H9 (cell line): ENCODE measurements around the gene PTPRF. TPM values are rescaled to one million over a fixed set of nuclear protein-coding genes. Genes with fewer than 3 reads are reported as not detected.

Source experiments
- DNase-seq: peaks from one replicate; pipeline ENCODE4 v3.0.0-alpha.2; 2017
- H2AFZ ChIP-seq: one replicate; pipeline ENCODE4 v1.6.1; 2013; ENCODE audit warnings: mild to moderate bottlenecking, low read length, control low read depth, moderate library complexity
- H2AK5ac ChIP-seq: 2 replicates; pipeline ENCODE4 v1.6.1; 2013; ENCODE audit warnings: low read length, control low read depth, mixed read lengths; ENCODE audit not compliant: insufficient read length
- H2BK120ac ChIP-seq: one replicate; pipeline ENCODE4 v1.6.1; 2013; ENCODE audit warnings: low read depth, mild to moderate bottlenecking, low read length, control low read depth, inconsistent platforms; ENCODE audit not compliant: poor library complexity, severe bottlenecking
- H2BK12ac ChIP-seq: 2 replicates; pipeline ENCODE4 v1.6.1; 2013; ENCODE audit warnings: low read length, control low read depth, mixed read lengths, low read depth; ENCODE audit not compliant: insufficient read length
- H2BK15ac ChIP-seq: 2 replicates; pipeline ENCODE4 v1.6.1; 2013; ENCODE audit warnings: low read depth, low read length, control low read depth
- H2BK20ac ChIP-seq: one replicate; pipeline ENCODE4 v1.6.1; 2013; ENCODE audit warnings: low read depth, mild to moderate bottlenecking, low read length, control low read depth, inconsistent platforms; ENCODE audit not compliant: poor library complexity, severe bottlenecking
- H2BK5ac ChIP-seq: 2 replicates; pipeline ENCODE4 v1.6.1; 2013; ENCODE audit warnings: low read length, control low read depth, mixed read lengths; ENCODE audit not compliant: insufficient read length
- H3K14ac ChIP-seq: 2 replicates; pipeline ENCODE4 v1.6.1; 2013; ENCODE audit warnings: low read length, control low read depth; ENCODE audit not compliant: insufficient read depth
- H3K18ac ChIP-seq: 2 replicates; pipeline ENCODE4 v1.6.1; 2013; ENCODE audit warnings: low read depth, mild to moderate bottlenecking, mixed read lengths, low read length, control low read depth; ENCODE audit not compliant: insufficient read length
- H3K23ac ChIP-seq: 2 replicates; pipeline ENCODE4 v1.6.1; 2013; ENCODE audit warnings: low read length, control low read depth, mixed read lengths, low read depth; ENCODE audit not compliant: insufficient read length
- H3K23me2 ChIP-seq: 2 replicates; pipeline ENCODE4 v1.6.1; 2013; ENCODE audit warnings: low read depth, mild to moderate bottlenecking, mixed read lengths, low read length, control low read depth; ENCODE audit not compliant: insufficient read length, poor library complexity, severe bottlenecking
- H3K27ac ChIP-seq: 2 replicates; pipeline ENCODE4 v1.5.1; 2013; ENCODE audit warnings: low read length, control low read depth, mixed read lengths, low read depth; ENCODE audit not compliant: insufficient read length
- H3K27me3 ChIP-seq: 2 replicates; pipeline ENCODE4 v1.6.1; 2013; ENCODE audit warnings: low read length, control low read depth, inconsistent platforms; ENCODE audit not compliant: insufficient read depth
- H3K4ac ChIP-seq: 2 replicates; pipeline ENCODE4 v1.6.1; 2013; ENCODE audit warnings: low read depth, mild to moderate bottlenecking, control low read depth, inconsistent platforms, low read length, moderate library complexity
- H3K4me1 ChIP-seq: 2 replicates; pipeline ENCODE4 v1.6.1; 2013; ENCODE audit warnings: low read length, control low read depth, inconsistent platforms; ENCODE audit not compliant: insufficient read depth
- H3K4me2 ChIP-seq: 2 replicates; pipeline ENCODE4 v1.6.1; 2013; ENCODE audit warnings: low read length, control low read depth, mixed read lengths; ENCODE audit not compliant: insufficient read length, insufficient read depth
- H3K56ac ChIP-seq: 2 replicates; pipeline ENCODE4 v1.6.1; 2013; ENCODE audit warnings: low read depth, mild to moderate bottlenecking, mixed read lengths, low read length, control low read depth; ENCODE audit not compliant: insufficient read length
- H3K79me1 ChIP-seq: 2 replicates; pipeline ENCODE4 v1.6.1; 2013; ENCODE audit warnings: low read depth, mild to moderate bottlenecking, moderate library complexity, low read length, control low read depth, inconsistent platforms; ENCODE audit not compliant: insufficient read depth, poor library complexity, severe bottlenecking
- H3K79me2 ChIP-seq: 2 replicates; pipeline ENCODE4 v1.6.1; 2013; ENCODE audit warnings: low read length, control low read depth, inconsistent platforms; ENCODE audit not compliant: insufficient read depth
- H3K9ac ChIP-seq: 2 replicates; pipeline ENCODE4 v1.6.1; 2013; ENCODE audit warnings: low read length, control low read depth, mixed read lengths; ENCODE audit not compliant: insufficient read length; ENCODE audit errors: extremely low read depth
- H3K9me3 ChIP-seq: one replicate; pipeline ENCODE4 v1.6.1; 2013; ENCODE audit warnings: low read depth, low read length, inconsistent platforms; ENCODE audit not compliant: control insufficient read depth
- H3T11ph ChIP-seq: one replicate; pipeline ENCODE4 v1.6.1; 2013; ENCODE audit warnings: mild to moderate bottlenecking, low read length, control low read depth, inconsistent platforms
- H4K20me1 ChIP-seq: one replicate; pipeline ENCODE4 v1.6.1; 2013; ENCODE audit not compliant: control insufficient read depth, insufficient read length, insufficient read depth
- H4K5ac ChIP-seq: 2 replicates; pipeline ENCODE4 v1.6.1; 2013; ENCODE audit warnings: low read depth, mild to moderate bottlenecking, mixed read lengths, low read length, control low read depth; ENCODE audit not compliant: insufficient read length
- H4K8ac ChIP-seq: replicated peaks from 2 replicates; pipeline ENCODE4 v1.6.1; 2013; ENCODE audit warnings: low read length, control low read depth, mixed read lengths, low read depth; ENCODE audit not compliant: insufficient read length
- H4K91ac ChIP-seq: 2 replicates; pipeline ENCODE4 v1.6.1; 2013; ENCODE audit warnings: low read depth, mild to moderate bottlenecking, moderate library complexity, mixed read lengths, low read length, control low read depth; ENCODE audit not compliant: insufficient read length
- H3K27ac Mint-ChIP-seq, 3 experiments: 2 replicates in 2 of 3; 3 replicates in 1 of 3; pipeline ENCODE4 v1.8.0; 2020 to 2021; ENCODE audit warnings: mixed read lengths in 3 of 3, mild to moderate bottlenecking in 1 of 3, moderate library complexity in 1 of 3
- H3K27me3 Mint-ChIP-seq: 2 replicates; pipeline ENCODE4 v1.8.0; 2021; ENCODE audit warnings: low read depth, mild to moderate bottlenecking, moderate library complexity, mixed read lengths
- H3K36me3 Mint-ChIP-seq, 3 experiments: 2 replicates in 2 of 3; 3 replicates in 1 of 3; pipeline ENCODE4 v1.8.0; 2020 to 2021; ENCODE audit warnings: low read depth in 3 of 3, mixed read lengths in 3 of 3; ENCODE audit not compliant: insufficient read depth in 1 of 3
- H3K4me1 Mint-ChIP-seq, 2 experiments: 2 replicates each; pipeline ENCODE4 v1.8.0; 2020; ENCODE audit warnings: mixed read lengths in 2 of 2
- H3K4me3 Mint-ChIP-seq, 2 experiments: 2 replicates in 1 of 2; 3 replicates in 1 of 2; pipeline ENCODE4 v1.8.0; 2020 to 2021; ENCODE audit warnings: mild to moderate bottlenecking in 2 of 2, mixed read lengths in 2 of 2, moderate library complexity in 1 of 2
- H3K9me3 Mint-ChIP-seq, 2 experiments: 2 replicates in 1 of 2; 3 replicates in 1 of 2; pipeline ENCODE4 v1.8.0; 2020; ENCODE audit warnings: mild to moderate bottlenecking in 2 of 2, mixed read lengths in 2 of 2, moderate library complexity in 1 of 2
- CTCF ChIP-seq: fragments of 200-600 bp; sonication (generic); conservative IDR thresholded peaks from 3 replicates; pipeline ENCODE4 v1.8.0; 2021; ENCODE audit warnings: antibody characterized with exemption, mild to moderate bottlenecking
- WGBS: extraction: QIAGEN DNeasy Blood & Tissue Kit; methylation state at CpG from one replicate; pipeline ENCODE4 v1.1.7; 2013; ENCODE audit warnings: missing lambda C conversion rate, low lambda C conversion rate, mixed read lengths; ENCODE audit not compliant: insufficient read length; ENCODE audit errors: extremely low coverage; 5-methylcytosine and 5-hydroxymethylcytosine counted together
- total RNA-seq: library from RNA; stranded (reverse); gene quantifications from 2 replicates; pipeline ENCODE4 v1.2.1, GENCODE V29; 2021

Gene PTPRF
- total RNA-seq, 1 experiment from 2014 or later, result 193 TPM

GRCh38 chr1:43619996-43620920 is 89.6 kb downstream of the PTPRF start:
- no peak overlapping the region for H2BK15ac ChIP-seq
- no peaks in the 10 kb centered on the region for H3K23me2 ChIP-seq
- H3K9ac ChIP-seq, result no peak overlapping the region
- no peak overlapping the region for H3K4me2 ChIP-seq
- no peak overlapping the region for H2BK120ac ChIP-seq
- no peak for TF ChIP-seq CTCF
- H3K9me3 ChIP-seq, result no peaks in the 10 kb centered on the region
- no CpG with 5 or more reads among the region's 22 CpGs for WGBS
- Mint-ChIP-seq H3K27me3 (no peaks in the 10 kb centered on the region; the same call in 1 of the 2 replicates), H3K27ac (no peak overlapping the region; a peak in 1 of 7 replicates), H3K36me3 (peaks cover 27 to 80% (median 78%) of the 10 kb centered on the region in 3 experiments), H3K4me3 (no peak overlapping the region), H3K9me3 (no peaks in the 10 kb centered on the region), H3K4me1 (no peaks in the 10 kb centered on the region)
- no peaks in the 10 kb centered on the region for H3K79me2 ChIP-seq
- H2BK20ac ChIP-seq, result no peak overlapping the region
- no peak overlapping the region for H4K8ac ChIP-seq
- H3K27me3 ChIP-seq, result no peaks in the 10 kb centered on the region
- no peaks in the 10 kb centered on the region for H3K4me1 ChIP-seq
- no peak overlapping the region for H3K4ac ChIP-seq
- no peak overlapping the region for H3K56ac ChIP-seq
- no peak overlapping the region for H2BK12ac ChIP-seq
- H4K5ac ChIP-seq, result no peak overlapping the region
- H2AK5ac ChIP-seq, result no peak overlapping the region
- no peak overlapping the region for H3K18ac ChIP-seq
- no peak overlapping the region for H3K27ac ChIP-seq
- no peak overlapping the region for H4K91ac ChIP-seq
- no peak overlapping the region for H3T11ph ChIP-seq
- H3K14ac ChIP-seq, result no peak overlapping the region
- H3K23ac ChIP-seq, result no peak overlapping the region
- no peak for DNase-seq
- H2BK5ac ChIP-seq, result no peak overlapping the region
- H2AFZ ChIP-seq, result no peak overlapping the region
- no peaks in the 10 kb centered on the region for H4K20me1 ChIP-seq
- H3K79me1 ChIP-seq, result no peaks in the 10 kb centered on the region
